KMS-11 (cell line): ENCODE data around the gene RPL14.

Source experiments
- H2AFZ ChIP-seq: fragments of 200-600 bp; sonication (generic); 2 replicates; pipeline ENCODE4 v1.6.1; 2016; ENCODE audit warnings: antibody characterized with exemption, mixed run types, low read depth
- H3K27ac ChIP-seq: fragments of 200-600 bp; sonication (generic); 2 replicates; pipeline ENCODE4 v1.6.1; 2016; ENCODE audit warnings: mild to moderate bottlenecking, mixed run types
- H3K27me3 ChIP-seq: fragments of 200-600 bp; sonication (generic); 2 replicates; pipeline ENCODE4 v1.6.1; 2017; ENCODE audit warnings: mild to moderate bottlenecking, low read depth, mixed run types, moderate library complexity; ENCODE audit not compliant: insufficient read depth
- H3K36me3 ChIP-seq: fragments of 200-600 bp; sonication (generic); 2 replicates; pipeline ENCODE4 v1.6.1; 2017; ENCODE audit warnings: mild to moderate bottlenecking, mixed run types; ENCODE audit not compliant: insufficient read depth
- H3K4me1 ChIP-seq: fragments of 200-600 bp; sonication (generic); 2 replicates; pipeline ENCODE4 v1.6.1; 2016; ENCODE audit warnings: mild to moderate bottlenecking, low read depth, mixed run types; ENCODE audit not compliant: poor library complexity, severe bottlenecking
- H3K4me2 ChIP-seq: fragments of 200-600 bp; sonication (generic); 2 replicates; pipeline ENCODE4 v1.7.0; 2016; ENCODE audit warnings: mild to moderate bottlenecking, mixed run types
- H3K4me3 ChIP-seq: fragments of 200-600 bp; sonication (generic); IDR thresholded peaks from 2 replicates; pipeline ENCODE4 v1.6.1; 2017; ENCODE audit warnings: low read depth, low read length, mixed read lengths; ENCODE audit not compliant: insufficient read depth
- H3K79me2 ChIP-seq: fragments of 200-600 bp; sonication (generic); 2 replicates; pipeline ENCODE4 v1.6.1; 2016; ENCODE audit warnings: low read depth, mixed run types; ENCODE audit not compliant: insufficient read depth
- H3K9ac ChIP-seq: fragments of 200-600 bp; sonication (generic); 2 replicates; pipeline ENCODE4 v1.6.1; 2016; ENCODE audit warnings: mild to moderate bottlenecking, mixed run types
- H4K20me1 ChIP-seq: fragments of 200-600 bp; sonication (generic); 2 replicates; pipeline ENCODE4 v1.6.1; 2016; ENCODE audit warnings: mild to moderate bottlenecking, mixed run types; ENCODE audit not compliant: insufficient read depth
- CTCF ChIP-seq: fragments of 200-600 bp; sonication (generic); conservative IDR thresholded peaks from 2 replicates; pipeline ENCODE4 v1.6.1; 2017; ENCODE audit warnings: low read depth, mild to moderate bottlenecking, antibody characterized with exemption, low read length, moderate library complexity, mixed read lengths

RPL14 gene

GRCh38 chr3:40516201-40516600 is 59.1 kb downstream of the RPL14 start:
- Histone ChIP-seq H3K9ac (no peak overlapping the region), H2AFZ (no peak overlapping the region), H3K27ac (no peak overlapping the region)

GRCh38 chr3:40518067-40518466 is 60.9 kb downstream of the RPL14 start:
- Histone ChIP-seq H3K36me3 (no peaks in the 10 kb centered on the region), H4K20me1 (no peaks in the 10 kb centered on the region), H3K9ac (no peak overlapping the region), H3K4me1 (no peaks in the 10 kb centered on the region), H3K4me2 (no peak overlapping the region), H2AFZ (no peak overlapping the region), H3K27me3 (no peaks in the 10 kb centered on the region), H3K4me3 (no peak overlapping the region), H3K27ac (no peak overlapping the region), H3K79me2 (no peaks in the 10 kb centered on the region)
- no peak for TF ChIP-seq CTCF

More at GRCh38 chr3:40516201-40516600, 59.1 kb downstream of the RPL14 start:
- no peak for TF ChIP-seq CTCF
- H3K4me1 ChIP-seq, result no peaks in the 10 kb centered on the region
- no peaks in the 10 kb centered on the region for H3K79me2 ChIP-seq
- H3K4me2 ChIP-seq, result no peak overlapping the region
- no peak overlapping the region for H3K4me3 ChIP-seq
- no peaks in the 10 kb centered on the region for H3K36me3 ChIP-seq
- no peaks in the 10 kb centered on the region for H4K20me1 ChIP-seq
- H3K27me3 ChIP-seq, result no peaks in the 10 kb centered on the region
